Measurements from ENCODE around the gene SAE1.

Gene SAE1

DNA sequence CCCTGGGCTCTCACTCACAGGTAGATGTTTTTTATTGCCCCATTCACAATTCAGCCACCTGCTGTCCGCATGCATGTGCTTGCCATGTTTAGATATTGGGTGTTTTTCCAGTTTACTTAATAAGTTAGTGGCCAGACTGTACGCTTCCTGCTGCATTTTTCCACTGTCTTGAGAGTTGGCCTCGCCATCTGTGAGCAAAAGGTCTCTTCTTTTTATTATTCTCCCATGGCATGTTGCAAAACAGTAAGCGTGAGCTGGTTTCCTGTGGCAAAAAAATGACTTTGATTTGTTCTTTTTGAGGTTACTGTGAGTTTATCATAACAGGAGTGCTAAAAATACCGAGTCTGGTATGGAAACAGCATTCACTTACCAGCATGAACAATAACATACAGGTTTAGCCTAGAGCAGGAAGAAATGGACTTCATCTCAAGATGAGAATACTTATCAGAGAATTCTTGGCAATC, 46.0 kb downstream of the SAE1 start:
- no peak overlapping the region for H3K4me3 ChIP-seq (replicated peaks; ENCODE audit: low read depth, low read length)
- peak; percentile 96 for DNase-seq (ENCODE audit: low read depth)
- TF ChIP-seq, protein P1, sequence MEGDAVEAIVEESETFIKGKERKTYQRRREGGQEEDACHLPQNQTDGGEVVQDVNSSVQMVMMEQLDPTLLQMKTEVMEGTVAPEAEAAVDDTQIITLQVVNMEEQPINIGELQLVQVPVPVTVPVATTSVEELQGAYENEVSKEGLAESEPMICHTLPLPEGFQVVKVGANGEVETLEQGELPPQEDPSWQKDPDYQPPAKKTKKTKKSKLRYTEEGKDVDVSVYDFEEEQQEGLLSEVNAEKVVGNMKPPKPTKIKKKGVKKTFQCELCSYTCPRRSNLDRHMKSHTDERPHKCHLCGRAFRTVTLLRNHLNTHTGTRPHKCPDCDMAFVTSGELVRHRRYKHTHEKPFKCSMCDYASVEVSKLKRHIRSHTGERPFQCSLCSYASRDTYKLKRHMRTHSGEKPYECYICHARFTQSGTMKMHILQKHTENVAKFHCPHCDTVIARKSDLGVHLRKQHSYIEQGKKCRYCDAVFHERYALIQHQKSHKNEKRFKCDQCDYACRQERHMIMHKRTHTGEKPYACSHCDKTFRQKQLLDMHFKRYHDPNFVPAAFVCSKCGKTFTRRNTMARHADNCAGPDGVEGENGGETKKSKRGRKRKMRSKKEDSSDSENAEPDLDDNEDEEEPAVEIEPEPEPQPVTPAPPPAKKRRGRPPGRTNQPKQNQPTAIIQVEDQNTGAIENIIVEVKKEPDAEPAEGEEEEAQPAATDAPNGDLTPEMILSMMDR (IDR thresholded peaks at IDR 0.05; ENCODE audit: low read length, missing control alignments), result no peak

DNA sequence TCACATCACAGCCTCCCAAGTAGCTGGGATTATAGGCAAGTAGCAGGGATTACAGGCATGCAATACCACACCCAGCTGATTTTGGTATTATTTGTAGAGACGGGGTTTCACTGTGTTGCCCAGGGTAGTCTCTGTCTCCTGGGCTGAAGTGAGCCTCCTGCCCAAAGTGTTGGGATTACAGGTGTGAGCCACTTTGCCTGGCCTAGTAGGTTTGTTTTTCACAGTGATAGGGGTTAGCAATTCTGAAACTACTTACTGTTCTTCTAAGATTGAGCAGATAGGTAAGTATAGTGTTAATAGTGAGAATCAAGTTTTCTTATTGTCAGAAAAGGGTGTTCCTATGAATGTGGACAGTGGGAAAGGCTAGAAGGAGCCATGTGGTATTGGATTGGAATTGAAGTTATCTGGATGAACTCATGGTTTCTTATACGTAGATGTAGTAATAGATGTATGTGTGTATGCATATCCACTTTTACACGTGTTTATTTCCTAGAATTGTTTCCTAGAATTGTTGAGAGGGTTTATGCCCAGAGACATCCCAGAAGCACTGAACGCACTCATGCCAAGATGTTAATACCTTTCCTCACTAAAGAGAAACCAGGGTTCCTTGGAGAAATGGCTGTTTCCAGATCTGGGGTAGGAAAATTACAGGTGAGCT, 49.1 kb downstream of the SAE1 start:
- H3K4me3 ChIP-seq (replicated peaks; ENCODE audit: low read depth, low read length), result no peak overlapping the region
- no peak for DNase-seq (ENCODE audit: low read depth)
- TF ChIP-seq, protein P1 (IDR thresholded peaks at IDR 0.05; ENCODE audit: low read length, missing control alignments), result no peak

DNA sequence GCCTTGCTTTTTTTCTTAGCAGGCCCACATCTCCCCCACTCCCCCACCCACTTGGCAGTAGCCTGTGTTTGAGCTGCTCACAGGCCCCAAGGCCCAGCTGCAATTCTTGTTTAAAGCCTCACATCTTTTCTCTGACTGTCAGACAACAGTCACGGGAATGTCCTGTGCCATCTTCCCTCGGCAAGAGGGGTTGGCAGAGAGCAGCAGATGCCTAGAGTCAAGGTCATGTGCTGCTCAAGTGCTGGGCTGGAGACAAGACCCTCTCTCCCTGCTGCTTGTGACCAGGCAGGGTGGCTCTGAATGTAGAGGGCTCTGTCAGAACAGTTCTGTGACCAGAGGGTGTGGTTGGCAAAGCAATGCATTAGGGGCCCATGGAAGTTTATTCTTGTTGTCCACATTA, 53.0 kb downstream of the SAE1 start:
- TF ChIP-seq, protein P1 (IDR thresholded peaks at IDR 0.05; ENCODE audit: low read length, missing control alignments), result no peak
- no peak overlapping the region for H3K4me3 ChIP-seq (replicated peaks; ENCODE audit: low read depth, low read length)
- DNase-seq (ENCODE audit: low read depth), result no peak

DNA sequence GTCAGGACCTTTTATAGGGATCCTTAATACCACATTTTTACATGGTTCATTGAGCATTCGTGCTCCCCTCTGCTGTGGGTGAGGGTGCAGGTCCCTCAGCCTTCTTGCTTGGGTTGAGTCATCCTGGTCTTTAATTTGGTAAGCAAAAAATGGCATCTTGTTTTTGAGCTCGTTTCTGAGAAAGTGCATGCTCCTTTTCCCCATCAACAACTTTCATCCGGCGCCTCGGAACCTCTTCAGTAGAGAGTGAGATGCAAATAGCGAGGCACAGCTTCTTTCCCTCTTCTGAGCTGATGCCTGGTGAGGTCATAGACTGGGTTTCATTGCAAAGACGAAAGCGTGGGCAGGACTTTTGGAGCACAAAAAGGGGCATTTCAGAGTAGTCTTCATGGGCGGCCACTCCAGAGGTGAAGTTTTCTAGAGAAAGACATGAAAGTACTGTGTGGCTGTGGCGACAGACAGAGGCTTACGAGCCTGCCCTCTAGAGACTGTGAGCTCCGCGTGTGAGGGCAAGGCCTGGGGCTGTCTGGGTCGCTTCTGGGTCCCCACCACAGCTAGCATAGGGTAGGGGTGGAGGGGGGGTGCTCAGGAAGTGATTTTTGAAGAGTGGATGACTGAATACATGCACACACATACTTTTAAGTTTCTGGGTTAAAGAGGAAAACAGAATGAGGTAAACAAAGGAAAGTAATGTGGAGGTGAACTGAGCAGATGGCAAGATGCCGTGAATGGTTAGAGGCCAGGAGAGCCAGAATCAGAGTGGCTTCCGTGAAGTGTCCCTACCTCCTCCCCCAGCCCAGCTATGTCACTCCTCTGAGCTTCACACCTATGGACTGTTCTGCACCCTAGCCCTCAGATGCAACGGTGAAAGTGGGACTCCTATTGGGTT, 56.1 kb downstream of the SAE1 start:
- no peak overlapping the region for H3K4me3 ChIP-seq (replicated peaks; ENCODE audit: low read depth, low read length)
- TF ChIP-seq, protein P1 (IDR thresholded peaks at IDR 0.05; ENCODE audit: low read length, missing control alignments), result no peak
- no peak for DNase-seq (ENCODE audit: low read depth)

DNA sequence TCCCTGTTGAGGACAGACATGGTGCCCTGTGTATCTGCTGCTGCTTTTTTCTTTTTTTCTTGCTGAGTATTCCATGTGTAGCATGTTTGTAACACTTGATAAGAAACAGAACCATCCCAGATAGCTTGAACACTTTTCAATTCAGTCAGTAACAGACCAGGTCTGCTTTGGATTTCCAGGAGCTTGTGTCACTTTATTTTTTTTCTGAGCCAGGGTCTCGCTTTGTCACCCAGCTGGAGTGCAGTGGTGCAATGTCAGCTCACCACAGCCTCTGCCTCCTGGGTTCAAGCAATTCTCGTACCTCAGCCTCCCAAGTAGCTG, 56.7 kb downstream of the SAE1 start:
- TF ChIP-seq, protein P1 (IDR thresholded peaks at IDR 0.05; ENCODE audit: low read length, missing control alignments), result no peak
- H3K4me3 ChIP-seq (replicated peaks; ENCODE audit: low read depth, low read length), result no peak overlapping the region
- no peak for DNase-seq (ENCODE audit: low read depth)

DNA sequence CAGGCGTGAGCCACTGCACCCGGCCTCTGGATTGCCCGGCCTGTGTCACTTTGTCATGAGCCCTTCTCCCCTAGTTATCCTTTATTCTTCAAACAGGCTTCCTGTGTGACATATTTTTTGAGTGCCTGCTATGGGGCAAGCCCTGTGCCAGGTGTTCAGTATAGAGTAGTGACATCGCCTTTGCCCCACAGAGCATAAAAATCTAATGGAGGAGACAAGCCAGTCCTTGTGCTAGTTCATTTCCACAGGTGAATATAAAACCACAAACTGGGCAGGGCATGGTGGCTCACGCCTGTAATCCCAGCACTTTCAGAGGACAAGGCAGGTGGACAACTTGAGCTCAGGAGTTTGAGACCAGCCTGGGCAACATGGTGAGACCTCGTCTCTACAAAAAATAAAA, 57.2 kb downstream of the SAE1 start:
- DNase-seq (ENCODE audit: low read depth), result no peak
- TF ChIP-seq, protein P1 (IDR thresholded peaks at IDR 0.05; ENCODE audit: low read length, missing control alignments), result no peak

More for the DNA sequence above, 57.2 kb downstream of the SAE1 start:
- no peak overlapping the region for H3K4me3 ChIP-seq (replicated peaks; ENCODE audit: low read depth, low read length)

All from fibroblast of pulmonary artery (primary cell).